Activated CD8-positive, alpha-beta T cell treated with anti-CD3 and anti-CD28 coated beads for 36 hours (primary cell): Measurements from ENCODE around the gene MED15. TPM values are rescaled to one million over a fixed set of nuclear protein-coding genes. Genes with fewer than 3 reads are reported as not detected.

Experiments
- ATAC-seq: fragments of 200-7000 bp; cut with Tn5 transposase; one replicate; pipeline ENCODE4 v1.10.0; 2021; ENCODE audit warnings: mild to moderate bottlenecking, moderate library complexity
- CTCF ChIA-PET: fragments of 350-600 bp; sonication (Branson Sonifier 250); formaldehyde crosslinking; loops from one replicate; lab custom pipeline; 2021; ENCODE audit warnings: antibody characterized with exemption; lab: Charles Lee
- POLR2A ChIA-PET: fragments of 350-600 bp; sonication (Branson Sonifier 250); formaldehyde crosslinking; loops from one replicate; lab custom pipeline; 2021; ENCODE audit warnings: antibody characterized with exemption; lab: Charles Lee
- DNase-seq: peaks from one replicate; pipeline ENCODE4 v3.0.0-alpha.2; 2020
- H3K27ac Mint-ChIP-seq: one replicate; pipeline ENCODE4 v1.8.0; 2021; ENCODE audit warnings: mild to moderate bottlenecking, mixed read lengths
- H3K27me3 Mint-ChIP-seq: one replicate; pipeline ENCODE4 v1.8.0; 2021; ENCODE audit warnings: mixed read lengths
- H3K36me3 Mint-ChIP-seq: one replicate; pipeline ENCODE4 v1.8.0; 2021; ENCODE audit warnings: low read depth, mixed read lengths
- H3K4me1 Mint-ChIP-seq: one replicate; pipeline ENCODE4 v1.8.0; 2021; ENCODE audit warnings: low read depth, mixed read lengths
- H3K4me3 Mint-ChIP-seq: one replicate; pipeline ENCODE4 v1.8.0; 2021; ENCODE audit warnings: mild to moderate bottlenecking, moderate library complexity, mixed read lengths
- H3K9me3 Mint-ChIP-seq: one replicate; pipeline ENCODE4 v1.8.0; 2021; ENCODE audit warnings: mixed read lengths
- intact Hi-C: fragments of 100-400 bp; cut with micrococcal nuclease; formaldehyde crosslinking; loops from one replicate; pipeline ENCODE4 v1.10.0; 2022
- total RNA-seq, 2 experiments: library from RNA; stranded (reverse); gene quantifications; one replicate each; pipeline ENCODE4 v1.2.3, GENCODE V29; 2021
- TF ChIP-seq, protein P1 (sequence below): fragments of 200-600 bp; IDR thresholded peaks from one replicate; pipeline ENCODE4 v1.8.0; 2022; ENCODE audit warnings: antibody characterized with exemption, mild to moderate bottlenecking

The MED15 gene
- total RNA-seq, 2 experiments from 2014 or later: 110 to 118 TPM

- Mint-ChIP-seq H3K27ac (no peak overlapping the region), H3K27me3 (no peaks in the 10 kb centered on the region), H3K36me3 (peaks cover 8% of the 10 kb centered on the region), H3K9me3 (no peaks in the 10 kb centered on the region), H3K4me3 (no peak overlapping the region), H3K4me1 (peaks cover 21% of the 10 kb centered on the region)
- ChIA-PET POLR2A (no interaction called here), CTCF (interaction anchor here (0.8 kb wide), 1 partner anchor 21 kb away, joined by 3 read pairs; no protein-coding TSS in a partner anchor)
- TF ChIP-seq, protein P1, sequence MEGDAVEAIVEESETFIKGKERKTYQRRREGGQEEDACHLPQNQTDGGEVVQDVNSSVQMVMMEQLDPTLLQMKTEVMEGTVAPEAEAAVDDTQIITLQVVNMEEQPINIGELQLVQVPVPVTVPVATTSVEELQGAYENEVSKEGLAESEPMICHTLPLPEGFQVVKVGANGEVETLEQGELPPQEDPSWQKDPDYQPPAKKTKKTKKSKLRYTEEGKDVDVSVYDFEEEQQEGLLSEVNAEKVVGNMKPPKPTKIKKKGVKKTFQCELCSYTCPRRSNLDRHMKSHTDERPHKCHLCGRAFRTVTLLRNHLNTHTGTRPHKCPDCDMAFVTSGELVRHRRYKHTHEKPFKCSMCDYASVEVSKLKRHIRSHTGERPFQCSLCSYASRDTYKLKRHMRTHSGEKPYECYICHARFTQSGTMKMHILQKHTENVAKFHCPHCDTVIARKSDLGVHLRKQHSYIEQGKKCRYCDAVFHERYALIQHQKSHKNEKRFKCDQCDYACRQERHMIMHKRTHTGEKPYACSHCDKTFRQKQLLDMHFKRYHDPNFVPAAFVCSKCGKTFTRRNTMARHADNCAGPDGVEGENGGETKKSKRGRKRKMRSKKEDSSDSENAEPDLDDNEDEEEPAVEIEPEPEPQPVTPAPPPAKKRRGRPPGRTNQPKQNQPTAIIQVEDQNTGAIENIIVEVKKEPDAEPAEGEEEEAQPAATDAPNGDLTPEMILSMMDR: no peak
- DNase-seq: no peak
- ATAC-seq: no peak
- intact Hi-C loops: no loop called here
Measured at GRCh38 chr22:20582520-20583361, 75.3 kb downstream of the MED15 start.

DNA sequence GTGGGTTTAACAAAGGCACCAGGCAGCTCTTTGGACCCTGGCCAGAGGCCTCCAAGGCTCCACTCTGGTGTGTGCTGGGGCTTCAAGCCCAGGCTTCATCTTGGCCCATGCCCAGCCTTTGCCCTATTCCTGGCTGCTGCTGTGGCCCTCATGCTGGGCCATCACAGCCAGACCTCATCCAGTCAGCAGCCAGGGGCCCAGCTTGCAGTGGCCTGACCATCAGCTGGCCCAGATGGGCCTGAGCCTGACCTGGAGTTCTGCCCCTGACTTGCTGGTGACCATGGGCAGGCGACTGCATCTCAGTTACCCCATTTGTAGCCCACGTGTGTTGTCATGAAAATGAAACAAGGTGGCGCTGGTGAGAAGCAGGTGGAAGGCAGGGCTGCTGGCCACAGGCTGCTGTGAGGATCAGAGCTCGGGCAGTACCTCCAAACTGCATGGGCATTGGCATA lies 76.1 kb downstream of the MED15 start:
- POLR2A ChIA-PET: no interaction called here
- H3K36me3 Mint-ChIP-seq: peaks cover 6% of the 10 kb centered on the region
- peaks cover 19% of the 10 kb centered on the region for H3K4me1 Mint-ChIP-seq
- no peaks in the 10 kb centered on the region for H3K27me3 Mint-ChIP-seq
- no peak for ATAC-seq
- TF ChIP-seq, protein P1: no peak
- intact Hi-C loops: no loop called here
- no peak for DNase-seq
- H3K4me3 Mint-ChIP-seq: no peak overlapping the region
- H3K27ac Mint-ChIP-seq: no peak overlapping the region
- H3K9me3 Mint-ChIP-seq: no peaks in the 10 kb centered on the region
- CTCF ChIA-PET: interaction anchor here (1.0 kb wide), 1 partner anchor 9 kb away, joined by 3 read pairs; no protein-coding TSS in a partner anchor

DNA sequence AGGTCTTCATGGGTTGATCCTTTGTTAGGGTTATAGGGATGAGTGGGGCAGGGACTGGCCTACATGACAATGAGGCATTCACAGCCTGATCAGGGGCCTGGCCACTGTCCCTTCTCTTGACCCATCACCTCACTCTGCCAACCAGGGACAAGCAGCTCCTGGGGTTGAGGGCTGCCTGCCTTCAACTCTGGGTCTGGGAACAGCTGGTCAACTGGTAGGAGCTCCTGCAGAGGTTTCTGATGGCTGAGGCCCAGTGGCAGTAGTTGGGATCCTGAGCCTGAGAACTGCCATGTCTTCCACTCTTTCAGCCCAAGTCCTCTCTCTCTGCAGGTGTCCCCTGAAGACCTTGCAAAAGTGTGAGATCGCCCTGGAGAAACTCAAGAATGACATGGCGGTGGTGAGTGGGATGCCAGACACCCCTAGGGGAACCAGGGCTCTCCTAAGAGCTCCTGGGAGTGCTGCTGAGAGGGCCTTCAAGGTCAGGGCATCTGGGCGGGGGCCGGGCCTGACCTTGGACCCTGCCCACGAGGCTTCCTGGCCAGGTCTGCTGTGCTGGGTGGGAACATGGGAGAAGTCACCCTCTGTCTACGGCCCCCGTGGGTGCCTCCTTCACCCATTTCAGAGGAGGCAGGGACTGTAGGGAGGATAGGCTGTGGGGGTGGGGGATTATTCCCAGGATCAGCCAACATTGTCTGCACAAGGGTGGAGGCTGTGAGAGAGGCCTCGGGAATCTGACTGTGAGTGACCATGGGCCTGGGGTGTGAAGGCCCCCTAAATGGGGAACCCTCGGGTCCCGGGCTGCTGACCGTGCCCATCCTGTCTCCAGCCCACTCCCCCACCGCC lies 76.8 kb downstream of the MED15 start:
- no peak for DNase-seq
- Mint-ChIP-seq H3K4me3 (no peak overlapping the region), H3K4me1 (peaks cover 17% of the 10 kb centered on the region), H3K27me3 (no peaks in the 10 kb centered on the region), H3K9me3 (no peaks in the 10 kb centered on the region), H3K36me3 (peaks cover 6% of the 10 kb centered on the region), H3K27ac (no peak overlapping the region)
- ChIA-PET CTCF (interaction anchor here (1.0 kb wide), 1 partner anchor 10 kb away, joined by 3 read pairs; no protein-coding TSS in a partner anchor), POLR2A (no interaction called here)
- TF ChIP-seq, protein P1: no peak
- intact Hi-C loops: no loop called here
- ATAC-seq: no peak

GRCh38 chr22:20584872-20585638 lies 77.6 kb downstream of the MED15 start:
- no peak for DNase-seq
- POLR2A ChIA-PET: interaction anchor here (0.6 kb wide), 1 partner anchor 12 kb away, joined by 4 read pairs; no protein-coding TSS in a partner anchor
- Mint-ChIP-seq H3K9me3 (no peaks in the 10 kb centered on the region), H3K27ac (no peak overlapping the region), H3K4me3 (no peak overlapping the region), H3K36me3 (peaks cover 6% of the 10 kb centered on the region), H3K4me1 (peaks cover 9% of the 10 kb centered on the region), H3K27me3 (no peaks in the 10 kb centered on the region)
- intact Hi-C loops: no loop called here
- CTCF ChIA-PET: interaction anchor here (1.3 kb wide), 1 partner anchor 13 kb away, joined by 5 read pairs; no protein-coding TSS in a partner anchor
- TF ChIP-seq, protein P1: no peak
- ATAC-seq: no peak
